Measurements from ENCODE around the gene LYSMD2. TPM values are rescaled to one million over a fixed set of nuclear protein-coding genes. Genes with fewer than 3 reads are reported as not detected.
"Not testable (repeated sequence)": the region's sequence is repeated elsewhere in the genome, so short reads cannot be mapped to it uniquely, and the experiment has no call there.

The LYSMD2 gene
- 30.4 TPM for total RNA-seq

- DNase-seq (ENCODE audit: low read depth in 2 of 3, low spot score in 2 of 3): peak; percentile 51 to 76 (median 72)
Observed at GRCh38 chr15:51737522-51738305, at the start of gene LYSMD2. TSS of gene LYSMD2 (minus strand) at chr15:51737655. CDS start at chr15:51737622, 33 bp downstream.

GRCh38 chr15:51787130-51787529 lies 49.7 kb upstream of the LYSMD2 start:
- not testable (repeated sequence) for DNase-seq (ENCODE audit: low read depth in 2 of 3, low spot score in 2 of 3)

DNA sequence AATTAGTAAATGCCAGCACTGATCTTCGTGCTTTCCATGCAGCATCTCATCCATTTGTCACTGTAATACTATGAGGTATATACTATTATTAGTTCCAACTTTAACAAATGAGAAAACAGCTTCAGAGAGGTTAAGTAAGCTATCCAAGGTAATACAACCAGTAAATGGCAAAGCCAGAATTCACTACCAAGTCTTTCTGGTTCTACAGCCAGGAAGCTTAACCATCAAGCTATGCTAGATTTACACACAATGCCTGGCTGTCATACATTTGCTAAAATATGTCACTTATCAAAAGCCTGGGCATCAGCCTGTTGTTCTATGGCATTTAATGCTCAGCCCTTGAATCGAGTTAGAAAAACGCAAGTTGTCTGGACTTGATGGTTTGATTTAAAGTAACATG lies 46.5 kb upstream of the LYSMD2 start:
- no peak for DNase-seq (ENCODE audit: low read depth in 2 of 3, low spot score in 2 of 3)

GRCh38 chr15:51782357-51782896 lies 45.0 kb upstream of the LYSMD2 start:
- peak in 1 of 3 donors; percentile 18 for DNase-seq (ENCODE audit: low read depth in 2 of 3, low spot score in 2 of 3)

DNA sequence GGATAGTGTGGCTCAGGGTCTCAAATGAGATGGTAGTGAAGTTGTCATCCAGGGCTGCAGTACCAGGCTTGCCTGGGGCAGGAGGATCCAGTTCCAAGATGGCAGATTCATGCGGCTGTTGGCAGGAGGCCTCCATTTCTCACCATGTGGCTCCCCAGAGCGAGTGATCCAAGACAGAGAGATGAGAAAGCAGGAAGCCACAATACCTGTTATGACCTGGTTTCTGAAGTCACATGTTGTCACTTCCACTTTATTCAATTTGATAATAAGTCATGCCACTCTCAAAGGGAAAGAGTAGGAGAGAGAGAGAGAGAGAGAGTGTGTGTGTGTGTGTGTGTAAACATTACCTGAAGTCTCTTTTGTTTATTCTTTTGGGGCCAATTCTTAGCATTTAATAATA lies 44.1 kb upstream of the LYSMD2 start:
- no peak for DNase-seq (ENCODE audit: low read depth in 2 of 3, low spot score in 2 of 3)

DNA sequence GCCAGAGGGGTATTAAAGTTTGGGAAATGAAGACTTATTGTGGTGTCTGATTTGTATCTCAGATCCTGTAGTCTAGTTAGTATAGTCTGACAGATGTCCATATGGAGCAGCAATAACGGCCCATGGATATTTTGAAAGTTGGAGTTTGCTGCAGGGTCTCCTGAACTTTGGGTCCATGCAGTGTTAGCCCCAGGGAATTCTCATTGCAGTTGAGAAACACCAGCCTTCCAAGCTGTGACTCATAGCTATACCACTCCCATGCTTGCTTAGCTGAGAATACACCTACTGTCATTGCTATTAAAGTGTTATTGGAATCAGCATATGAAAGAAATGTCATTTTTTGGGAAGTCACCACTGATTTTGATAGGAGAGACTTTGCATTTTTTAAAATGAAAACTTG lies 43.2 kb upstream of the LYSMD2 start:
- DNase-seq (ENCODE audit: low read depth in 2 of 3, low spot score in 2 of 3): no peak

DNA sequence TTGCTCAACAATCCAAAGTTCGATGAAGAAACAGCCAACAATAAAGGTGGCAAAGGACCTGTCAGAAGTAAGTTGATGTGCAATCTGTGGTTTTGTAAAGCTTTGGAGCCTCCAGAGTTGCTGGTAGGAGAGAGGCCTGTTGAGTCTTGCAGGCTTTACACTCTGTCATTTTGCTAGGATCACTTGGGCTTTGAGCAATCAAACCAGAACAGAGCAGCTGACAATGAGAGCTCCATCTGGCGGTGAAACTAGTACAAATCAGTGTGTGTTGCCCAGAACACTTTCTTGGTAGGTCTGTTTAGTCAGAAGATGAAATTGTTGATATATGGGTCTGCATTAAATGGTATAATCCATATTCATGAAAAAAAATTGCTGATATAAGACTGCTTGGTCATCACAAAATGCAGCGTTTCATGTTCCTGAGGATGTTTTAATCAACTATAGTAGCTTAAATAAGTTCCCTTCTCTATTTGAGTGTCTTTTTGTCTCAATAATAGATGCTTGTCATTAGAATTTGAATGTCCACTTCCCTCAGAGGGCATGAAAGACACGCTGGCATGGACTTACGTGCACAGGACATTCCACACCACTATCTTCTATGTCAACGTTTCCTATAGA lies 39.6 kb upstream of the LYSMD2 start:
- DNase-seq (ENCODE audit: low read depth in 2 of 3, low spot score in 2 of 3): peak; percentile 41 to 89 (median 69)

- peak in 2 of 3 donors; percentile 43 to 70 for DNase-seq (ENCODE audit: low read depth in 2 of 3, low spot score in 2 of 3)
Observed at GRCh38 chr15:51775967-51776816, 38.7 kb upstream of the LYSMD2 start.

DNA sequence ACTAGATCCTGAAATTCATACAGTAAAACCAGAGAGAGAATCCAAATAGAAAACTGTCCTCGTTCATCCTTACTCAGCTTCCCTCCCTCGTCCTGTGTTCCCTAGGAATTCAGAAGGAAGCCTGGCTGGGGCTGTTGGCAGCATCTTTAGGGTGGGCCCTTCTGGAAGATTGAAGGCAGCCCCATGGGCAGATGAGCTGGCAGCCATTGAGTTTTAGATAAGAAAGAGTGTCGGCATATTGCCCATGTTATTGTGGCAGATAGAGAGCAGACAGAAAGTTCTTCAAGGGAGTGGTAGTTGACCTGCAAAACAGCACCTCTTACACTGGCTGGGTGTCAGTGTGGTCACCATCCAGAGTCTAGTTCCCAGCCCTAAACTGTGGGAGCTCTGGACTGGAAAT lies 37.5 kb upstream of the LYSMD2 start:
- no peak for DNase-seq (ENCODE audit: low read depth in 2 of 3, low spot score in 2 of 3)

GRCh38 chr15:51771773-51772172 lies 34.3 kb upstream of the LYSMD2 start:
- no peak for DNase-seq (ENCODE audit: low read depth in 2 of 3, low spot score in 2 of 3)

DNA sequence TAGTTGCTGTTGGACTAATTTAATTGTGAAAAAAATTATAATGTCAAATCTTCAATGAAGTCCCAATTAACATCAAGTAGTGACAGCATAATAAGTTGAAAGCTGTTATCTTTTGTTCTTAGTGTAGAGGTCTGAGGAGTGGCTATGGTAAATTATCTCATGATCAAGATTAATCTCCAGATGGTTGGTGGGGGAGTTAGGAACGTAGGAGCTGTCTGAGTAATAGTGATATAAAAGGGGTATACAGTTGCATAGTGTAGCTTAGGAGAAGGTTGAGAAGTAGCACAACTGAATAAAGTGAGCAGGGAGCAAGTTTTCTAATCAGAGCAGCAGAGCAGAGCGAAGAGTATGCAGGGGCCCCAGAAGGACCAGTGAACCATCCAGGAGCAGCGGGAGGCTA lies 33.4 kb upstream of the LYSMD2 start:
- DNase-seq (ENCODE audit: low read depth in 2 of 3, low spot score in 2 of 3): no peak

DNA sequence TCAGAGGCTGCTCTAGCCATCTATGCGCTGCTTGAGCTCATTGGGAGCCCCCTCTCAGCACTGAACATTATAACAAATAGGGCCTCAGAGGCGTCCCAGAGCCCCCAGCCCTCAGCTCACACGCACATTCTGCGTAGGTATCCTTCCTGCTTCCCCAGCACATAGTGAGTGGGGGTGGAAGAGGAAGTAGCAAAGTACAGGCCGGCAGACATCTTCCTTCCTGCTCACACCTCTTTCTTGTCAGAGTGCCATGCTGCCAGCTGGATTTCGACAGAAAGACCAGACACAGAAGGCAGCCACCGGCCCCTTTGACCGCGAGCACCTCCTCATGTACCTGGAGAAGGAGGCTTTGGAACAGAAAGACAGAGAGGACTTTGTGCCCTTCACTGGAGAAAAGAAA lies 30.6 kb upstream of the LYSMD2 start:
- no peak for DNase-seq (ENCODE audit: low read depth in 2 of 3, low spot score in 2 of 3)

GRCh38 chr15:51766341-51766740 lies 28.9 kb upstream of the LYSMD2 start:
- DNase-seq (ENCODE audit: low read depth in 2 of 3, low spot score in 2 of 3): no peak

DNA sequence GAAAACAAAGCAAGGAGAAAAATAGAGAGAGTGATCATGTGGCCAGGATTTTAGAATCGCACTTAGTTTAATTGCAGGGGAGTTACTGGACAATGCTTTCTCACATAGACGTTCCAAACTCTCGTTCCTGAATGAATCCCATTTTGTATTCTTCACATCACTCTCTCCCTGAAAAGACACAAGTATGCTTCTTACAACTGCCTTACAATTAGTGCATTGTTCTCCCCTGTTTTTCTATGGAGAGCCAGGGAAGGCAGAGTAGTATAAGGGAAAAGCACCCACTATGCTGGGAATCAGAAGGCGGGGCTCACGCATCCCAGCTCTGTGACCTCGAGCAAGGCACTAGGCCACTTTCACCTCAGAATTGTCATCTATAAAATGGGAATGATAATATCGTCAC lies 28.3 kb upstream of the LYSMD2 start:
- DNase-seq (ENCODE audit: low read depth in 2 of 3, low spot score in 2 of 3): no peak

DNA sequence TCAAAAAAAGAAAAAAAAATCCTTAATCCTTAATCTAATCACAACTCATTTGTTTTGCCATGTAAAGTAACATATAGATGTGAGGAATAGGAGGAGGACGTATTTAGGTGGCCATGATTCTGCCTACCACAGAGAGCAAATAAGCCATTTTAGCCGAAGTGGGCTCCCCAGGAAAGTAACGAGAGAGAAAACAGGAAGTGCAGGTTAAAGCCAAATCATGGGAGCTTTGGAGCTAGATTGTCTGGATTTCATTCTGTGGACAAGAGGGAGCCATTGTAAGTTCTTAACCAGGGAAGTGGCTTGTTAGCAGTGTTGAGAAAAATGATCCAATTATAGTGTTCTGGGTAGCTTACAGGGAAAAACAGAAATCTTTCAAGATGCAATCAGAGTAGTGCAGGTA lies 23.4 kb upstream of the LYSMD2 start:
- no peak for DNase-seq (ENCODE audit: low read depth in 2 of 3, low spot score in 2 of 3)

GRCh38 chr15:51759557-51760070 lies 22.2 kb upstream of the LYSMD2 start:
- DNase-seq (ENCODE audit: low read depth in 2 of 3, low spot score in 2 of 3): no peak

GRCh38 chr15:51758645-51759044 lies 21.2 kb upstream of the LYSMD2 start:
- DNase-seq (ENCODE audit: low read depth in 2 of 3, low spot score in 2 of 3): no peak

- no peak for DNase-seq (ENCODE audit: low read depth in 2 of 3, low spot score in 2 of 3)
Observed at GRCh38 chr15:51757450-51757849, 20.0 kb upstream of the LYSMD2 start.

DNA sequence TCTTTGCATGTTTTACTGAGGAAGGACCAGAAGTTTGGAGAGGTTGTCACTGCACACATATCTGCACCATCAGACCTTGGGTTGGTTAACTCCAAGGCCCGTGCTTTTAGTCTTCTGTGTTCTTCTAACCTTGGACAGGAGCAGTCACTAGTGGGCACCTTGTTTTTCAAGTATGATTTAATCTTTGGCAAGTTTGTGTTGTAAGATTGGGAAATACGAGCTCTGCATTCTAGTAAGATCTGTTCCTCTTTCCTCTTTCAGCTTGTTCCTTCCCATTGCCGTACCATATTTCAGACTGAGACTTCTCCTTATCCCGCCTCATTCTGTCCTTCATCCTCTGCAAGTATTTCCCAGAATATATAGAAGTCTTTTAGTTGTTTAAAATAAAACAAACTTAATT lies 19.0 kb upstream of the LYSMD2 start:
- DNase-seq (ENCODE audit: low read depth in 2 of 3, low spot score in 2 of 3): no peak

DNA sequence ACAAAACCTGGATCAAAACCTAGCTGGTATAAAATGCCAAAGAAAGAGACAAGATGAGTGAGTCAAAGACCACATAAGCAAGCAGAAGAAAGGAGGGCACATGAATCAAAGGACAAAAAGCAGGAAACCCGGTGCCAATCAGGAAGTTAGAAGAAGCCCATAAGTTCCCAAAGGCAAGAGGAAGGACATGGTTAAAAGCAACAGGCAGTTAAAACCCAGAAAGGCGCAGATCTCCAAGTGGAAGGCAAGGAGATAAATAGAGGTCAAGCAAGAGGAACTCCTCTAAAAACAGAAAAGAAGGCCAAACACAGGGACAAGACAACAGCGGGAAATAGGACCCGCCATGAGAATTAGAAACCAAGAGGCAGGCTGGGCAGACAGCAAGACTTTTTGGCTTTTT lies 18.3 kb upstream of the LYSMD2 start:
- DNase-seq (ENCODE audit: low read depth in 2 of 3, low spot score in 2 of 3): no peak

GRCh38 chr15:51754267-51754666 lies 16.8 kb upstream of the LYSMD2 start:
- DNase-seq (ENCODE audit: low read depth in 2 of 3, low spot score in 2 of 3): no peak

All from hematopoietic multipotent progenitor cell (in vitro differentiated cells).